HepG2 (cell line): Measurements from ENCODE around the gene DUSP15. TPM values are rescaled to one million over a fixed set of nuclear protein-coding genes. Genes with fewer than 3 reads are reported as not detected.

ENCODE experiments used
- ATAC-seq: fragments of 200-7000 bp; cut with Tn5 transposase; 3 replicates; pipeline ENCODE4 v1.9.1; 2020; ENCODE audit warnings: mild to moderate bottlenecking, moderate library complexity
- BruUV-seq: library from RNA; stranded (reverse); fragments of 400-500 nt; replicated peaks from 2 replicates; lab custom pipeline; 2021; lab: Mats Ljungman, UMichigan
- CTCF ChIA-PET: fragments of 300-600 bp; formaldehyde crosslinking; extraction: SDS; loops from one replicate; lab custom pipeline; 2021; ENCODE audit warnings: low total read pairs, inconsistent platforms, low intra/inter-chr PET ratio; lab: Yijun Ruan, JAX
- POLR2A ChIA-PET: fragments of 350-600 bp; sonication (Branson Sonifier 250); formaldehyde crosslinking; loops from one replicate; lab custom pipeline; 2020; ENCODE audit warnings: antibody characterized with exemption, inconsistent platforms; lab: Yijun Ruan, JAX
- DNase-seq: peaks from one replicate; pipeline ENCODE4 v3.0.0-alpha.2; 2015; ENCODE audit warnings: low spot score
- FAIRE-seq: peaks from 3 replicates; lab custom pipeline; 2011; peaks lifted over from hg19 to GRCh38; lab: Jason Lieb, UNC
- H2AFZ ChIP-seq: one replicate; pipeline ENCODE4 v1.6.1; 2011; ENCODE audit warnings: low read length, inconsistent platforms
- H3K27ac ChIP-seq: fragments of 300-600 bp; 3 replicates; pipeline ENCODE4 v1.8.0; 2011; ENCODE audit warnings: mixed run types, mild to moderate bottlenecking, mixed read lengths, low read length, inconsistent platforms; ENCODE audit not compliant: insufficient read depth; ENCODE audit errors: extremely low read length
- H3K27me3 ChIP-seq, 2 experiments: fragments of 200-600 bp in 1 of 2; 2 replicates in 1 of 2; 3 replicates in 1 of 2; pipeline versions ENCODE4 v1.6.0 to v1.8.0; 2011; ENCODE audit warnings: low read length in 2 of 2, mild to moderate bottlenecking in 2 of 2, moderate library complexity in 2 of 2, inconsistent platforms in 1 of 2; ENCODE audit not compliant: insufficient read depth in 2 of 2, control insufficient read depth in 1 of 2
- H3K36me3 ChIP-seq, 2 experiments: fragments of 200-600 bp in 1 of 2; replicated peaks in 1 of 2; 2 replicates in 1 of 2; 3 replicates in 1 of 2; pipeline versions ENCODE4 v1.5.1 to v1.8.0; 2011; ENCODE audit warnings: low read length in 2 of 2, inconsistent platforms in 1 of 2; ENCODE audit not compliant: insufficient read depth in 2 of 2, control insufficient read depth in 1 of 2
- H3K4me1 ChIP-seq: 2 replicates; pipeline ENCODE4 v1.5.1; 2012; ENCODE audit warnings: low read length, inconsistent platforms; ENCODE audit not compliant: insufficient read depth
- H3K4me2 ChIP-seq: 2 replicates; pipeline ENCODE4 v1.6.0; 2011; ENCODE audit warnings: low read depth, low read length, inconsistent platforms
- H3K4me3 ChIP-seq, 3 experiments: fragments of 200-600 bp in 1 of 3; sonication (generic), shearing (Covaris generic) in 1 of 3; replicated peaks in 1 of 3; 2 replicates each; pipeline ENCODE4 v1.5.1; 2011 to 2016; ENCODE audit warnings: low read length in 3 of 3, inconsistent platforms in 2 of 3, low read depth in 2 of 3, mild to moderate bottlenecking in 2 of 3, control low read depth in 1 of 3, mixed read lengths in 1 of 3; ENCODE audit not compliant: insufficient read depth in 1 of 3
- H3K79me2 ChIP-seq: one replicate; pipeline ENCODE4 v1.6.1; 2011; ENCODE audit warnings: low read length, inconsistent platforms; ENCODE audit not compliant: insufficient read depth
- H3K9ac ChIP-seq: 2 replicates; pipeline ENCODE4 v1.6.0; 2011; ENCODE audit warnings: mild to moderate bottlenecking, low read depth, low read length, inconsistent platforms; ENCODE audit not compliant: insufficient read depth
- H3K9me3 ChIP-seq: 2 replicates; pipeline ENCODE4 v1.5.1; 2012; ENCODE audit warnings: mild to moderate bottlenecking, low read length
- H4K20me1 ChIP-seq: 2 replicates; pipeline ENCODE4 v1.6.0; 2011; ENCODE audit warnings: inconsistent platforms, mild to moderate bottlenecking, low read length, moderate library complexity; ENCODE audit not compliant: insufficient read depth
- CBFB ChIP-seq: sonication (generic); formaldehyde crosslinking; IDR thresholded peaks from 2 replicates; pipeline ENCODE4 v1.4.0; 2020; ENCODE audit warnings: missing genetic modification reagents
- CHD2 ChIP-seq: IDR thresholded peaks from 2 replicates; pipeline ENCODE4 v1.6.1; 2011; ENCODE audit warnings: low read depth, low read length, improper control_type of control experiment
- FOXO1 ChIP-seq: sonication (generic); formaldehyde crosslinking; IDR thresholded peaks from 2 replicates; pipeline ENCODE4 v1.4.0; 2020; ENCODE audit warnings: missing genetic modification reagents
- FOXP1 ChIP-seq, 2 experiments: fragments of 450-650 bp in 1 of 2; IDR thresholded peaks; 2 replicates each; pipeline ENCODE4 v1.6.1; 2017 to 2018; ENCODE audit warnings: antibody characterized with exemption in 1 of 2
- GATAD1 ChIP-seq: IDR thresholded peaks from 2 replicates; pipeline ENCODE4 v1.6.1; 2016; ENCODE audit warnings: missing genetic modification reagents, missing compliant biosample characterization
- KLF12 ChIP-seq: sonication (generic); formaldehyde crosslinking; IDR thresholded peaks from 2 replicates; pipeline ENCODE4 v1.4.0; 2020; ENCODE audit warnings: missing genetic modification reagents, borderline replicate concordance
- MED8 ChIP-seq: sonication (generic); formaldehyde crosslinking; IDR thresholded peaks from 2 replicates; pipeline ENCODE4 v1.8.1; 2023; ENCODE audit warnings: mild to moderate bottlenecking, missing genetic modification reagents; ENCODE audit not compliant: insufficient replicate concordance
- NFATC3 ChIP-seq: sonication (generic); formaldehyde crosslinking; IDR thresholded peaks from 2 replicates; pipeline ENCODE4 v1.5.1; 2020; ENCODE audit warnings: mild to moderate bottlenecking, missing genetic modification reagents
- NFIB ChIP-seq: sonication (generic); formaldehyde crosslinking; IDR thresholded peaks from 2 replicates; pipeline ENCODE4 v1.9.0; 2021; ENCODE audit warnings: missing genetic modification reagents, mild to moderate bottlenecking, borderline replicate concordance
- SAFB2 ChIP-seq: sonication (generic); formaldehyde crosslinking; IDR thresholded peaks from 2 replicates; pipeline ENCODE4 v1.5.1; 2020; ENCODE audit warnings: missing genetic modification reagents, low read depth, mild to moderate bottlenecking, borderline replicate concordance
- ZFP36 ChIP-seq: fragments of 150-350 bp; IDR thresholded peaks from 2 replicates; pipeline ENCODE4 v1.6.1; 2018; ENCODE audit warnings: borderline replicate concordance, low read length, low read depth; ENCODE audit not compliant: partially characterized antibody
- ZNF138 ChIP-seq: sonication (generic); formaldehyde crosslinking; IDR thresholded peaks from 2 replicates; pipeline ENCODE4 v1.5.0; 2020; ENCODE audit warnings: mild to moderate bottlenecking, low read depth, missing genetic modification reagents
- ZNF343 ChIP-seq: sonication (generic); formaldehyde crosslinking; IDR thresholded peaks from 2 replicates; pipeline ENCODE4 v1.4.0; 2020; ENCODE audit warnings: mild to moderate bottlenecking, missing genetic modification reagents
- ZNF660 ChIP-seq: sonication (generic); formaldehyde crosslinking; IDR thresholded peaks from 2 replicates; pipeline ENCODE4 v1.5.1; 2020; ENCODE audit warnings: mild to moderate bottlenecking, low read depth, missing genetic modification reagents, borderline replicate concordance
- ZNF891 ChIP-seq: sonication (generic); formaldehyde crosslinking; IDR thresholded peaks from 2 replicates; pipeline ENCODE4 v1.5.0; 2020; ENCODE audit warnings: mild to moderate bottlenecking, missing genetic modification reagents
- WGBS: methylation state at CpG from one replicate; pipeline ENCODE4 v1.1.6; 2017; ENCODE audit warnings: low lambda C conversion rate; 5-methylcytosine and 5-hydroxymethylcytosine counted together
- in situ Hi-C: cut with HindIII; loops from 2 replicates; pipeline ENCODE4 v1.10.0; 2017; ENCODE audit warnings: low pct_unique_long_range_greater_than_20kb; ENCODE audit not compliant: extremely low pct_ligation_motif_present
- intact Hi-C: fragments of 100-400 bp; cut with micrococcal nuclease; formaldehyde crosslinking; loops from one replicate; pipeline ENCODE4 v1.10.0; 2022; ENCODE audit not compliant: unreplicated experiment
- polyA plus RNA-seq, 8 experiments: library from polyadenylated mRNA; depleted of rRNA in 3 of 8; stranded (reverse) in 7 of 8; unstranded in 1 of 8; fragments of >200 nt; fragmentation: Illumina TruSeq in 4 of 8; extraction: Trizol in 4 of 8; gene quantifications; 2 replicates each; pipeline versions ENCODE4 v1.2.1 to v1.2.3, GENCODE V29; 2011 to 2016; ENCODE audit warnings: low read depth in 4 of 8, missing spikeins in 1 of 8, mixed read lengths in 1 of 8; ENCODE audit not compliant: insufficient read depth in 1 of 8
- total RNA-seq, 5 experiments: library from RNA; depleted of rRNA; stranded (reverse); fragments of >200 nt; fragmentation: Illumina TruSeq; extraction: Trizol; gene quantifications; 2 replicates each; pipeline ENCODE4 v1.2.3, GENCODE V29; 2016; ENCODE audit warnings: low read depth in 1 of 5
- TF ChIP-seq, protein P1 (sequence below): sonication (generic); formaldehyde crosslinking; conservative IDR thresholded peaks from 2 replicates; pipeline ENCODE4 v1.4.0; 2020; ENCODE audit warnings: mild to moderate bottlenecking, missing genetic modification reagents, moderate library complexity

Gene DUSP15
- total and polyA plus RNA-seq, 2 of the 13 experiments (the other 11 are each of a cell fraction or from before 2014, with no cell fraction given) = 0.17 to 0.93 TPM

DNA sequence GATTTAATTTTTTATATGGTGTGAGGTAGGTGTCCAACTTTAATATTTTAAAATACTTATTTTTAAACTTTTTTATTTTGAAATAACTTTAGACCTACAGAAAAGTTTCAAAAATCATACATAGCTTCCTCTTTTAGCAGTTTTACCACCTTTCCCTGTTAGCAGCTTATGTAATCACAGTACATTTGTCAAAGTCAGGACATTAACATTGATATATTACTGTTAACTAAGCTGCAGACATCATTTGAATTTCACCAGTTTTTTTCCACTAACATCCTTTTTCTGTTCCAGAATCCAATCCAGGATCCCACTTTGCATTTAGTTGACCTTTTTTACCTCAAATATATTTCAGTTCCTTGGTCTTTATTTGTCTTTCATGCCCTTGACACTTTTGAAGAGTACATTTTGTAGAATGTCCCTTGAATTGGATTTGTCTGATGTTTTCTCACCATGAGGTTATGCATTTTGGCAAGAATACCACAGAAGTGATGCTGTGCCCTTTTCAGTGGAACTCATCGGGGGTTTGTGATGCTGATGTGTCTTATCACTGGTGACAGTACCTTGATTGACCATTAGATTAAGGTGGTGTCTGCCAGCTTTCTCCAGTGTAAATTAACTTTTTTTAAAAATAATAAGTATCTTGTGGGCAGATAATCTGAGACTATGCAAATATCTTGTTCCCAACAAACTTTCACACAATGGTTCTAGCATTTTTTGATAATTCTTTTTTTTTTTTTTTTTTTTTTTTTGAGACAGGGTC is 33.5 kb upstream of the DUSP15 start:
- Histone ChIP-seq H3K4me2 (no peak overlapping the region), H3K27ac (no peak overlapping the region), H3K4me1 (no peaks in the 10 kb centered on the region)
- in situ Hi-C loops = no loop called here
- no peak for TF ChIP-seq KLF12 (CRISPR knock-in tag)
- no peak for TF ChIP-seq ZFP36
- TF ChIP-seq ZNF138 (CRISPR knock-in tag) = no peak
- no peak for TF ChIP-seq ZNF343 (CRISPR knock-in tag)
- no peak for TF ChIP-seq CHD2
- no peak for TF ChIP-seq SAFB2 (CRISPR knock-in tag)
- no peak for TF ChIP-seq FOXP1 (IDR thresholded peaks at IDR 0.05)
- no peak for TF ChIP-seq FOXP1 (CRISPR knock-in tag; IDR thresholded peaks at IDR 0.05)
- no peak for TF ChIP-seq ZNF660 (CRISPR knock-in tag)
- TF ChIP-seq FOXO1 = no peak
- TF ChIP-seq, protein P1, sequence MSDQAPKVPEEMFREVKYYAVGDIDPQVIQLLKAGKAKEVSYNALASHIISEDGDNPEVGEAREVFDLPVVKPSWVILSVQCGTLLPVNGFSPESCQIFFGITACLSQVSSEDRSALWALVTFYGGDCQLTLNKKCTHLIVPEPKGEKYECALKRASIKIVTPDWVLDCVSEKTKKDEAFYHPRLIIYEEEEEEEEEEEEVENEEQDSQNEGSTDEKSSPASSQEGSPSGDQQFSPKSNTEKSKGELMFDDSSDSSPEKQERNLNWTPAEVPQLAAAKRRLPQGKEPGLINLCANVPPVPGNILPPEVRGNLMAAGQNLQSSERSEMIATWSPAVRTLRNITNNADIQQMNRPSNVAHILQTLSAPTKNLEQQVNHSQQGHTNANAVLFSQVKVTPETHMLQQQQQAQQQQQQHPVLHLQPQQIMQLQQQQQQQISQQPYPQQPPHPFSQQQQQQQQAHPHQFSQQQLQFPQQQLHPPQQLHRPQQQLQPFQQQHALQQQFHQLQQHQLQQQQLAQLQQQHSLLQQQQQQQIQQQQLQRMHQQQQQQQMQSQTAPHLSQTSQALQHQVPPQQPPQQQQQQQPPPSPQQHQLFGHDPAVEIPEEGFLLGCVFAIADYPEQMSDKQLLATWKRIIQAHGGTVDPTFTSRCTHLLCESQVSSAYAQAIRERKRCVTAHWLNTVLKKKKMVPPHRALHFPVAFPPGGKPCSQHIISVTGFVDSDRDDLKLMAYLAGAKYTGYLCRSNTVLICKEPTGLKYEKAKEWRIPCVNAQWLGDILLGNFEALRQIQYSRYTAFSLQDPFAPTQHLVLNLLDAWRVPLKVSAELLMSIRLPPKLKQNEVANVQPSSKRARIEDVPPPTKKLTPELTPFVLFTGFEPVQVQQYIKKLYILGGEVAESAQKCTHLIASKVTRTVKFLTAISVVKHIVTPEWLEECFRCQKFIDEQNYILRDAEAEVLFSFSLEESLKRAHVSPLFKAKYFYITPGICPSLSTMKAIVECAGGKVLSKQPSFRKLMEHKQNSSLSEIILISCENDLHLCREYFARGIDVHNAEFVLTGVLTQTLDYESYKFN (CRISPR knock-in tag) = no peak
- no peak for TF ChIP-seq CBFB (CRISPR knock-in tag)
- no peak for TF ChIP-seq ZNF891
- TF ChIP-seq NFIB = no peak
- no peak for TF ChIP-seq NFATC3 (CRISPR knock-in tag)
- TF ChIP-seq GATAD1 (CRISPR knock-in tag) = no peak
- no peak for TF ChIP-seq MED8
- TF ChIP-seq, all 625 proteins: peak for 0
- no TSS peak for BruUV-seq
- peaks cover 1 to 29% of the 10 kb centered on the region in 2 experiments; a peak in 4 of 5 replicates for H3K27me3 ChIP-seq
- H3K36me3 ChIP-seq = no peaks in the 10 kb centered on the region
- intact Hi-C loops = no loop called here
- CTCF ChIA-PET = no interaction called here
- WGBS = 0% methylated on average over 1 of the region's 1 CpG
- ATAC-seq = no peak
- H3K9me3 ChIP-seq = no peaks in the 10 kb centered on the region
- DNase-seq = no peak
- H3K9ac ChIP-seq = no peak overlapping the region
- no peaks in the 10 kb centered on the region for H3K79me2 ChIP-seq
- no peak overlapping the region for H2AFZ ChIP-seq
- FAIRE-seq = no peak
- no peak overlapping the region for H3K4me3 ChIP-seq
- H4K20me1 ChIP-seq = no peaks in the 10 kb centered on the region
- POLR2A ChIA-PET = no interaction called here
